ENCODE results near the gene CHST3. TPM values are rescaled to one million over a fixed set of nuclear protein-coding genes. Genes with fewer than 3 reads are reported as not detected.

Gene CHST3
- polyA plus RNA-seq, 1 donor: 12.4 TPM

GRCh38 chr10:72010234-72010973 lies 46.2 kb downstream of the CHST3 start:
- DNase-seq (ENCODE audit: low read depth): no peak

GRCh38 chr10:72011016-72011415 lies 46.8 kb downstream of the CHST3 start:
- no peak for DNase-seq (ENCODE audit: low read depth)

GRCh38 chr10:72011468-72011867 lies 47.3 kb downstream of the CHST3 start:
- no peak for DNase-seq (ENCODE audit: low read depth)

GRCh38 chr10:72011976-72012512 lies 47.8 kb downstream of the CHST3 start:
- DNase-seq (ENCODE audit: low read depth): no peak

- no peak for DNase-seq (ENCODE audit: low read depth)
Measured at GRCh38 chr10:72012796-72013195, 48.6 kb downstream of the CHST3 start.

GRCh38 chr10:72013202-72013945 lies 49.2 kb downstream of the CHST3 start:
- no peak for DNase-seq (ENCODE audit: low read depth)

- DNase-seq (ENCODE audit: low read depth): no peak
Measured at GRCh38 chr10:72014197-72014596, 50.0 kb downstream of the CHST3 start.

GRCh38 chr10:72014785-72015480 lies 50.7 kb downstream of the CHST3 start:
- no peak for DNase-seq (ENCODE audit: low read depth)

GRCh38 chr10:72015841-72016240 lies 51.6 kb downstream of the CHST3 start:
- no peak for DNase-seq (ENCODE audit: low read depth)

- no peak for DNase-seq (ENCODE audit: low read depth)
Measured at GRCh38 chr10:72016608-72017300, 52.6 kb downstream of the CHST3 start.

GRCh38 chr10:72019085-72019876 lies 55.1 kb downstream of the CHST3 start:
- no peak for DNase-seq (ENCODE audit: low read depth)

GRCh38 chr10:72020914-72021809 lies 57.0 kb downstream of the CHST3 start:
- no peak for DNase-seq (ENCODE audit: low read depth)

- DNase-seq (ENCODE audit: low read depth): no peak
Measured at GRCh38 chr10:72022228-72022627, 58.0 kb downstream of the CHST3 start.

GRCh38 chr10:72024596-72024995 lies 60.4 kb downstream of the CHST3 start:
- DNase-seq (ENCODE audit: low read depth): no peak

- DNase-seq (ENCODE audit: low read depth): no peak
Measured at GRCh38 chr10:72025400-72025799, 61.2 kb downstream of the CHST3 start.

- no peak for DNase-seq (ENCODE audit: low read depth)
Measured at GRCh38 chr10:72025832-72026231, 61.6 kb downstream of the CHST3 start.

- DNase-seq (ENCODE audit: low read depth): no peak
Measured at GRCh38 chr10:72026278-72027111, 62.3 kb downstream of the CHST3 start.

- no peak for DNase-seq (ENCODE audit: low read depth)
Measured at GRCh38 chr10:72027498-72027897, 63.3 kb downstream of the CHST3 start.

GRCh38 chr10:72029414-72029813 lies 65.2 kb downstream of the CHST3 start:
- no peak for DNase-seq (ENCODE audit: low read depth)

Data from forelimb muscle (tissue), 1 donor.